ENCODE results near the gene CD24.
A peak's percentile ranks its signal among the peaks of the same experiment; 100 is the strongest.
"Not testable (repeated sequence)": the region's sequence is repeated elsewhere in the genome, so short reads cannot be mapped to it uniquely, and the experiment has no call there.

The CD24 gene, protein sequence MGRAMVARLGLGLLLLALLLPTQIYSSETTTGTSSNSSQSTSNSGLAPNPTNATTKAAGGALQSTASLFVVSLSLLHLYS

GRCh38 chr6:106974336-106974998, at the start of gene CD24:
CD24 (minus strand) TSS chr6:106974729; CDS start chr6:106974646, 83 bp downstream.
- no peak for DNase-seq (ENCODE audit: low spot score)

DNA sequence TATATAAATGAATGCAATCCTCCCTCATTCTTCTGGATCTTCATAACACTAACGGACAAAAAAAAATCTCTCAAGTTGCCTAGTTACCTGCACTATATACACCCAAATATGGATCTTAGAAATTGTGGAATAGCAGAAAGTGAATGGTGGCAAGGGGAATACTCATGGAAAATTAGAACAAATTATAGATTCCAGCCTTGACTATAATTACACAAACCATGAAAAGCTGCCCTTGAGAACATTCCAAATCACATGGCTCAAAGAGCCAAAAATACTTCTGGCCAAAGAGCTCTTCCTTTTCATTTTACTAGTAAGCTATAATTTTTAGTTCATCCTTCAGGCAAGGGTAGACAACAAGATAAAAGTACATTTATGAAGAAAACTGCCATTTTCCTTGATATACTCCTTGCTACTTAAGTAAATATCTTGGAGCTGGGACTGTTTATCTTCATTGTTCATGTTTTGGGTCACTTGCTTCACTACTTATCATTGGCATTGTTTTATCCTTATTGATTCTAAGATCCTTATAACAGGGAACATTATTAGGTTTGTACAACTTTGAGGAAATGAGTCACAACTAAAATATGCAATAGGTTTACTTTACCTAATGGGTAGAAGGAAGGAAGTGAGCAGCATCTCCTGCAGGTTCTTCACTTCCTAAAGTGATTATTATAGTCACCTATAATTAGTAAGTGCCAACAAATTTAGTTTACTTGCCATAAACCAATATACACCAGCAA, 47.1 kb upstream of the CD24 start:
- no peak for DNase-seq (ENCODE audit: low spot score)

DNA sequence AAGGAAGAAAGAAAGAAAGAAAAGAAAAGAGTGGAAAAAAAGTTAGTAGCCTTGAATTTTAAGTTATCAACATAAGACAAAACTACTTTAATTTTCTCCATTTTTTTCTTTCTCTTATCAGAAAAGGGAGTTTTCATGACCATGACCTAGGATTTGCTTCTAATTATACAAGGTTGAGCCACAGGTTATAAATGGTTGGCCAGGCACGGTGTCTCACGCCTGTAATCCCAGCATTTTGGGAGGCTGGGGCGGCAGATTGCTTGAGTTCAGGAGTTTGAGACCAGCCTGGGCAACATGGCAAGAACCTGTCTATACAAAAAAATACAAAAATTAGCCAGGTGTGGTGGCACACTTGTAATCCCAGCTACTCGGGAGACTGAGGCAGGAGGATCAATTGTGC, 45.7 kb upstream of the CD24 start:
- DNase-seq (ENCODE audit: low spot score): no peak

- not testable (repeated sequence) for DNase-seq (ENCODE audit: low spot score)
Measured at GRCh38 chr6:107019628-107020027, 45.1 kb upstream of the CD24 start.

GRCh38 chr6:107019047-107019446, 44.5 kb upstream of the CD24 start:
- no peak for DNase-seq (ENCODE audit: low spot score)

- no peak for DNase-seq (ENCODE audit: low spot score)
Measured at GRCh38 chr6:107009499-107009898, 35.0 kb upstream of the CD24 start.

DNA sequence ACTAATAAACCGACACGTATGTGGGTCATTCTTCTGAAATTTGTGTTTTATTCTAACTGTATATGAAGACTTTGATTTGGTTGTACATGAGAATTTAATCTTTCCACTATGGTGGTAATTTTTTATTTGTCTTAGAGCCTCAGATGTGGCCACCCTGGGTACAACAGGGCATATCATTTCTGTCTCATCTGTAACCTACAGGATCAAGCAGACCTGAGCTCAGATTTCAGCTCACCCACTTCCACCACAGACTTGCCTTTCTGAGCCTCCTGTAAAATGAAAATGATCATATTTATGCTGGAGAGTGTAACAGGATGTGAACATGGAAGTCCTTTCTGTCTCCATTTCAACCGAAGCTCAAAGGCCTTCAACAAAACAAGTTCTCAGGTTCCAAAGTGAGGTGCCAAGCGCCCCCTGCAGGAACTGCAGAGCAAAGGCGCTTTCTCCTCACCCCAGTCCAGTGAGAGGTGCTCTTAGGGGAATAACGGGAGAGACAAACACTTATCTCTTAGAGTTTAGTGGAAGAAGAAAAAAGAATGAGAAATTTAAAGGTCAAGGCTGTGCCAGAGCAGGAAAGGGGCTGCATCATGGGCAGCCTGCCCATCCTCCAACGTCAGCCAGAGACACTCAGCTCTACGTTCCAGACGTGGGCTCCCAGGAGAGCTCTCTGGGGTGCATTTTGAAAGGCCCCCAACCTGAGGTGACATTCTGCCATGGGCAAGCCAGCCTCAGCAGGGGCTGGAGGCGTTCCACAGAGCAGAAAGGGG, 23.0 kb upstream of the CD24 start:
- peak; percentile 39 for DNase-seq (ENCODE audit: low spot score)

DNA sequence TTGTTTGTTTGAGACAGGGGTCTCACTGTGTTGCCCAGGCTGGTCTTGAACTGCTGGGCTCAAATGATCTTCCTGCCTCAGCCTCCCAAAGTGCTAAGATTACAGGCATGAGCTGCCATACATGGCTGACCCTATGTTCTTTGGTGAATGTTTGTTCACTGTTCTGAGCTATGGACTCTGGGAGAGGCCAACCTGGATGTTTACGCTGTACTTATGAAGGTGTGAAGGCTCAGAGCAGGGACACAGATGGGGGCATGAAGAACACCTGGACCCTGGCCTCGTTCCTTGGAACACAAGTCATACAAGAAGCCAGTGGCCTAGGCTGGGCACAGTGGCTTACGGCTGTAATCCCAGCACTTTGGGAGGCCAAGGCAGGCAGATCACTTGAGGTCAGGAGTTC, 21.1 kb upstream of the CD24 start:
- no peak for DNase-seq (ENCODE audit: low spot score)

GRCh38 chr6:106989737-106990136, 15.2 kb upstream of the CD24 start:
- DNase-seq (ENCODE audit: low spot score): not testable (repeated sequence)

DNA sequence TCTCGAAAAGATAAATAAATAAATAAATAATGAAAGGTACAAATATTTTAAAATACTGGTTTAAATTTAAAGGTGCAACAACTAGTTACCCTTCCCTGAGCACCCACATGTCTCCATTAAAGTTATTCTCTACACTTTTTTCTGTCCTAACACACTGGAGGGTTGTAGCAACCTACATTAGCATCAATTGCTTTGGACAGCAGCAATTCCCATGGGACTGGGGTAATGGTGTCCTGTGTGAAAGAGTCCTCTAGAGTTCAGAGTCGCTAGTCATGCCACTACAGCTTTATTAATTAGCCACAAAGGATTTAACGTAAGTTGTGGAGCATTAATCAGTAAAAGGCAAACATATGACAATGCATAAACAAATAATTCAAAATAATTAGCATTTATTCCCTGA, 14.1 kb upstream of the CD24 start:
- no peak for DNase-seq (ENCODE audit: low spot score)

DNA sequence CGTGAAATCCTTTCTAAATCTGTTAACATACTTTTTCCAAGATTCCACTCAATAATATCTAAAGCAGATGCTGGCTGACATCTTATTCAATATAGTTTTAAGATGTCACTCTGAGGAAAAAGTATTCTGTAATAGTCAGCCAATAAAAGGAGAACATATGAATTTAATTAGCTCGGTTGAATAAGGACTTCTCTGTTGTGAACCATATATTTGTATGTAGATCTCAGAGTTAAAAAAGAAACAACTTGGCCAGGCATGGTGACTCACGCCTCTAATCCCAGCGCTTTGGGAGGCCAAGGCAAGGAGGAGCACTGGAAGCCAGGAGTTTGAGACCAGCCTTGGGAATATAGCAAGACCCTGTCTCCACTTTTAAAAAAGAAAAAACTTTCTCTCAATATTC, 7.4 kb upstream of the CD24 start:
- DNase-seq (ENCODE audit: low spot score): no peak

- no peak for DNase-seq (ENCODE audit: low spot score)
Measured at GRCh38 chr6:106980926-106981325, 6.4 kb upstream of the CD24 start.

GRCh38 chr6:106979435-106979884, 4.9 kb upstream of the CD24 start:
- DNase-seq (ENCODE audit: low spot score): peak; percentile 76

DNA sequence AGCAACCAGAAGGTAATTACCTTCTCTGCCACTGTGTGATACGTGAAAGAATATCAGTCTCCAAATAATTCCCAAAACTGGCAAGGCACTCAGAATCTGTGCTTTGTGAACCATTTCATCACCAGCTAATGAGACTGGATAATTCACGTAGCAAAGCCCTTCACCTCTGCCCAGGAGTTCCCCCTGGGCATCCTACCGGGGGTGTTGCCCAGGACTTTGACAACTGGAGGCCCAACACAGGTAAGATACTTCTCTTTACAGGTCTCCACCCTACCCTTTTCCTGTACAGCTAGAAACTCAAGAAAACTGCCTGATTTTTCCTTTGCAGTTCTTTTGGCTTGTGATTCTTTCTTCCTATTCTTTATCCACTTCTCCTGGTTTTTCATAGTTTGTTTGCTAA, 2.7 kb upstream of the CD24 start:
- no peak for DNase-seq (ENCODE audit: low spot score)

DNA sequence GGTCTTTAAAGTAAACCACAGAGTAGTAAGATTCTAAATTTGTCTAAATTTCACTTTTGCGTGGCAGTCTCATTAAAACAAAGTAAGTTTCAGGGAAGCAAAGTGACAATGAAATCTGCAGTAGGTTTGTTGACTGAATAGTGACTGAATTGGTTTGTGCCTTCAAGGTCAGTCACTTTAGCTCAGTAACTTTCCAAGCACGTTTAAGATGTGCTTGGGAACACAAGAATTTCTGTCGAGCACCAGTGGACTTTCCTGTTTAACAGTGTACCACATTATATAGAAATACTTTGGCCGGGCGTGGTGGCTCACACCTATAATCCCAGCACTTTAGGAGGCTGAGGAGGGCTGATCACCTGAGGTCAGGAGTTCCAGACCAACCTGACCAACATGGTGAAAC, 1.7 kb upstream of the CD24 start:
- DNase-seq (ENCODE audit: low spot score): no peak

GRCh38 chr6:106975738-106976064, 1.2 kb upstream of the CD24 start:
- no peak for DNase-seq (ENCODE audit: low spot score)

GRCh38 chr6:106974999-106975737, 639 bp upstream of the CD24 start:
- no peak for DNase-seq (ENCODE audit: low spot score)

- no peak for DNase-seq (ENCODE audit: low spot score)
Measured at GRCh38 chr6:106973836-106974335, 643 bp downstream of the CD24 start.

DNA sequence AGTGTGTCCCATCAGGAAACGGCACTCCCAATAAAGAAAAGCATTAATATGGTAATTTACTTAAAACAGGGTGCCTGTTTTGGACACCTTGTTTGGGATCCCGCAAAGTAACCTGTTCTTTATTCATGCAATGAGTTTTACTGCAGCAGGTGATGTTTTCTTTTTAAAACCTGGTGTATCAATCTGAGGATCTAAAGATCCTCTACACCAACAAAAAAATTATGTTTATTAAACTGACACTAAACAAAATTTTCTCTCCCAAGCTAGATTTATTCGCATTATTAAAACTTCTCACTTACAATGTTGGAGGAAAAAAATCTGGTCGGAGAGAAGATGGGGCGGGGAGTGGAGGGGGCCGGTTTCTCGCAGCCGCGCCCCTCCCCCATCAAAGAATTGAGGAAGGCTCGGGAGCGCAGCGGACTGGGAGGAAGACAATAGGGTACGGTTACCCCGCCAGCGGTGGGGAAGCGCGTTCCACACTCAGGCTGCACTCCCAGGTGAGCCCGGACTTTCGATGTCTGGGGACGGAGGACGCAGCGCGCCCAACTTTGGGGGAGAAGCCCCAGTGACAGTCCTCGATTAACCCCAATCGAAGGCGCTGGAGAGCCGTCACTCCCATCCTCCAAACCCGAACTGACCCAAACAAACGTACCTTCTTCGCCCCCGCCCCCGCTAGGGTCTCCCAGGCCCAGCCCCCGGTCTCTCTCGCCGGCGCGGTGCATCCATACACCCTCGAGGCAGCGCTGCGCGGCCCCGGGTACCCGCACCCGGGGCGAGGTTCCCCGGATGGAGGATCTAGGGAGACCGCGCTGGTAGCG, 1.3 kb downstream of the CD24 start:
- no peak for DNase-seq (ENCODE audit: low spot score)

- DNase-seq (ENCODE audit: low spot score): no peak
Measured at GRCh38 chr6:106972500-106972899, 2.0 kb downstream of the CD24 start.

- not testable (repeated sequence) for DNase-seq (ENCODE audit: low spot score)
Measured at GRCh38 chr6:106970769-106971168, 3.8 kb downstream of the CD24 start.

All from hematopoietic multipotent progenitor cell treated with erythropoietin and hydrocortisone succinate and interleukin-3 and kit ligand, for 17 days (in vitro differentiated cells).